Gastrocnemius medialis (tissue), 4 donors: ENCODE results near the gene HRCT1. TPM values are rescaled to one million over a fixed set of nuclear protein-coding genes. Genes with fewer than 3 reads are reported as not detected.

Experiments
- ATAC-seq, 2 donors: fragments of 150-250 bp; one replicate each; pipeline ENCODE4 v1.9.1; 2016
- DNase-seq, 2 donors: peaks; one replicate each; pipeline ENCODE4 v3.0.0-alpha.2; 2019
- H3K27ac ChIP-seq, 4 donors: fragments of 200-600 bp; sonication (generic); 1 replicate in 1 of 4; 2 replicates in 3 of 4; pipeline ENCODE4 v1.5.1; 2016 to 2018; ENCODE audit warnings: mild to moderate bottlenecking in 2 of 4, moderate library complexity in 1 of 4
- H3K27me3 ChIP-seq, 3 donors: fragments of 200-600 bp; sonication (generic) in 2 of 3; 1 replicate in 1 of 3; 2 replicates in 2 of 3; pipeline versions ENCODE4 v1.5.1 to v1.6.0; 2016 to 2019; ENCODE audit warnings: mild to moderate bottlenecking in 1 of 3, moderate library complexity in 1 of 3
- H3K36me3 ChIP-seq, 2 donors: fragments of 200-600 bp; sonication (generic) in 1 of 2; one replicate each; pipeline ENCODE4 v1.5.1; 2017 to 2018
- H3K4me1 ChIP-seq, 2 donors: fragments of 200-600 bp; sonication (generic) in 1 of 2; one replicate each; pipeline ENCODE4 v1.5.1; 2016 to 2017; ENCODE audit warnings: mild to moderate bottlenecking in 2 of 2
- H3K4me3 ChIP-seq, 4 donors: fragments of 200-600 bp; sonication (generic) in 3 of 4; 1 replicate in 1 of 4; 2 replicates in 3 of 4; pipeline ENCODE4 v1.5.1; 2016 to 2019; ENCODE audit warnings: mild to moderate bottlenecking in 2 of 4
- H3K9me3 ChIP-seq, 3 donors: fragments of 200-600 bp; sonication (generic) in 2 of 3; 1 replicate in 1 of 3; 2 replicates in 2 of 3; pipeline ENCODE4 v1.5.1; 2016 to 2019
- POLR2A ChIP-seq, 2 donors: fragments of 450-650 bp; IDR thresholded peaks; one replicate each; pipeline ENCODE4 v1.6.1; 2017; ENCODE audit warnings: antibody characterized with exemption in 2 of 2, mild to moderate bottlenecking in 2 of 2, moderate library complexity in 2 of 2
- in situ Hi-C, 4 donors: fragments of 200-750 bp; cut with MboI; loops; one replicate each; pipeline versions ENCODE4 v1.15.0 to v1.8.0; 2017; ENCODE audit warnings: low sequenced_read_pairs in 4 of 4
- intact Hi-C: fragments of 100-400 bp; cut with DNase I; formaldehyde crosslinking; loops from one replicate; pipeline ENCODE4 v1.15.1; 2023; ENCODE audit warnings: low total_unique reads
- total RNA-seq, 4 donors: library from RNA; depleted of rRNA; stranded (reverse); fragments of >200 nt; gene quantifications; one replicate each; pipeline versions ENCODE4 v1.1.0 to v1.2.3, GENCODE V29; 2016
- TF ChIP-seq, protein P1 (sequence below), 5 experiments: fragments of 450-650 bp in 3 of 5; fragments of 200-600 bp in 2 of 5; sonication (generic) in 2 of 5; IDR thresholded peaks in 4 of 5; conservative IDR thresholded peaks in 1 of 5; 1 replicate in 4 of 5; 2 replicates in 1 of 5; pipeline ENCODE4 v1.5.1; 2016 to 2019; ENCODE audit warnings: antibody characterized with exemption in 5 of 5, mild to moderate bottlenecking in 3 of 5, moderate library complexity in 3 of 5

HRCT1 gene
- total RNA-seq, 4 donors from 2014 or later: 3.2 to 5.1 (median 3.3) TPM; not detected in 1

DNA sequence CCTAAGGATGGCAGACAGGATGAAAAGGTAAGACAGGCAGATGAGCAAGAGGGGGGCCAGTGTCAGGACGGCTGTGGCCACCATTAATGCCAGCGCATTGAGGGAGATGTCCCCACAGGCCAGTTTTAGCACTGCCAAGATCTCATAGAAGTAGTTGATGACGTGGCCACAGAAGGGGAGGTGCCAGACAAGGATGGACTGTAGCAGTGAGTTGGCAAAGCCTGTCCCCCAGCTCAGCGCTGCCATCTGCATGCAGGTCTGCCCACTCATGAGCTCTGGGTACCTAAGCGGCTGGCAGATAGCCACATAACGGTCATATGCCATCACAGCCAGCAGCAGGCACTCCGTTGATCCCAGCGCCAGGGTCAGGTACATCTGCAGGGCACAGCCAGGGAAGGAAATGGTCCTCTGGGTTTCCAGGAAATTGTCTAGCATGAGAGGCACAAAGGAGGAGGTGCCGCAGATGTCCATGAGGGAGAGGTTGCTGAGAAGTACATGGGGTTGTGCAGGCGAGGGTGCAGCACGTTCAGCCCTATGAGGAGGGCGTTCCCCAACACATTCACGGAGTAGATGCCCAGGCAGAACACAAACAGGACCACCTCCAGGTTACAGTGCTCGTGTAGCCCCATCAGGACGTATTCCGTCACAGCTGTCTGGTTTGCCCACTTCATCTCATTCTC, 46.6 kb upstream of the HRCT1 start:
- ATAC-seq (no peak), DNase-seq (no peak)
- H3K4me3 ChIP-seq: no peak overlapping the region
- no peaks in the 10 kb centered on the region for H3K4me1 ChIP-seq
- no peak overlapping the region for H3K27ac ChIP-seq
- no peaks in the 10 kb centered on the region for H3K9me3 ChIP-seq
- intact Hi-C loops (no loop called here), in situ Hi-C loops (no loop called here)
- TF ChIP-seq, protein P1, sequence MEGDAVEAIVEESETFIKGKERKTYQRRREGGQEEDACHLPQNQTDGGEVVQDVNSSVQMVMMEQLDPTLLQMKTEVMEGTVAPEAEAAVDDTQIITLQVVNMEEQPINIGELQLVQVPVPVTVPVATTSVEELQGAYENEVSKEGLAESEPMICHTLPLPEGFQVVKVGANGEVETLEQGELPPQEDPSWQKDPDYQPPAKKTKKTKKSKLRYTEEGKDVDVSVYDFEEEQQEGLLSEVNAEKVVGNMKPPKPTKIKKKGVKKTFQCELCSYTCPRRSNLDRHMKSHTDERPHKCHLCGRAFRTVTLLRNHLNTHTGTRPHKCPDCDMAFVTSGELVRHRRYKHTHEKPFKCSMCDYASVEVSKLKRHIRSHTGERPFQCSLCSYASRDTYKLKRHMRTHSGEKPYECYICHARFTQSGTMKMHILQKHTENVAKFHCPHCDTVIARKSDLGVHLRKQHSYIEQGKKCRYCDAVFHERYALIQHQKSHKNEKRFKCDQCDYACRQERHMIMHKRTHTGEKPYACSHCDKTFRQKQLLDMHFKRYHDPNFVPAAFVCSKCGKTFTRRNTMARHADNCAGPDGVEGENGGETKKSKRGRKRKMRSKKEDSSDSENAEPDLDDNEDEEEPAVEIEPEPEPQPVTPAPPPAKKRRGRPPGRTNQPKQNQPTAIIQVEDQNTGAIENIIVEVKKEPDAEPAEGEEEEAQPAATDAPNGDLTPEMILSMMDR (IDR thresholded peaks at IDR 0.05 in 4 of 5, conservative IDR thresholded peaks at IDR 0.05 in 1 of 5): no peak
- TF ChIP-seq POLR2A (IDR thresholded peaks at IDR 0.05): no peak
- H3K36me3 ChIP-seq: no peaks in the 10 kb centered on the region
- peaks cover 6 to 12% (median 8%) of the 10 kb centered on the region in 3 donors for H3K27me3 ChIP-seq

DNA sequence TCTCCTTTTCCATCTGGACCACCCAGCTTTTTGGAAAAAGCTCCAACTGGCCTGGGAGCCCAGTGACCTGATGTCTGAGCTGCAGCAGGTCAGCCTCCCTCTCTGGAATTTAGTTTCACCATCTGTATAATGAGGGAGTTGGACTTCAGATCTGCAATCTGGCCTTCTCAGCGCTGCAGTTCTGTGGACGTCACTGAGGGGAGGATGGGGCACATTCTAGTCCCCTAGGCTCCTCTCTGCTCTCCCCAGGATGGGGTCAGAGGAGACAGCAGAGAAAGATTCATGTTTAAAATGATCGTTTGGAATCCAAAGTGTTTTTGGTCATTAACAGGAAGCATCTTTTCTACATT, 46.0 kb upstream of the HRCT1 start:
- H3K4me1 ChIP-seq: no peaks in the 10 kb centered on the region
- no peak overlapping the region for H3K27ac ChIP-seq
- intact Hi-C loops: no loop called here
- peaks cover 6 to 12% (median 8%) of the 10 kb centered on the region in 3 donors for H3K27me3 ChIP-seq
- DNase-seq (no peak), ATAC-seq (no peak)
- no peaks in the 10 kb centered on the region for H3K36me3 ChIP-seq
- no peak for TF ChIP-seq POLR2A (IDR thresholded peaks at IDR 0.05)
- TF ChIP-seq, protein P1 (IDR thresholded peaks at IDR 0.05 in 4 of 5, conservative IDR thresholded peaks at IDR 0.05 in 1 of 5): no peak
- no peaks in the 10 kb centered on the region for H3K9me3 ChIP-seq
- H3K4me3 ChIP-seq: no peak overlapping the region
- in situ Hi-C loops: no loop called here

DNA sequence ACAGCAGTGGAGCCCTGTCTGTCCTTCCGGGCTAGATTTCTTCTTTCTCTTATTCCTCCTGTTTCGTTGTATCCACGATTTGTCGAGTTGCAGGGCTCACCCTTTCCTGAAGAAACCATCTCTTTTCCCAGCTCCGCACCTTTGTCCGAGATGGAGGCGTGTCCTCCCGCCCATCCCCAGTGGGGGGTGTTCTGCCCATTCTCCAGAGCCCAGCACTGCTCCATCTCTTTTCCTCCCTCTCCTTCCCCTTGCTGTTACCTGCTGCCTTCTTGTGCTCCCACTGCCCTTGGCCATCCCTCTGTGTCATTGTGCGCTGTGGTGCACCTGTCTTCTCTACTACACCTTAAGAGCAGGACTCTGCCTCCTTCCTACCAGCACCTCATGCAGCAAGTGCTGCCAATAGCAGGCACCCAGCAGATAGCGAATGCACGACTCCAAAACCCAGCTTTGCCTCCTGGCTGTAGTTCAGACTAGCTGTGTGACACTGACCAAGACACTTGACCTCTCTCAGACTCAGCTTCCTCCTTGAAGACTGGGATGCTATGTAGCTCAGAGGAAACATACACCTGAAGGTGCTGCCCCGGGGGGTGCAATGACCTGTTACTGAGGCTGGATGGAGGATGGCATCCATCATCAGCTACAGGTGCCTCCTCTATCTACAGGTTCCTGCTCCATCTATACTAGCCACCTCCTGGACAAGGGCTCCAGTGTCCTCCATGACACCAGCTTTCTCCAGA, 44.7 kb upstream of the HRCT1 start:
- Histone ChIP-seq H3K27me3 (peaks cover 6 to 19% (median 8%) of the 10 kb centered on the region in 3 donors), H3K36me3 (no peaks in the 10 kb centered on the region), H3K9me3 (no peaks in the 10 kb centered on the region), H3K4me3 (no peak overlapping the region), H3K27ac (no peak overlapping the region), H3K4me1 (no peaks in the 10 kb centered on the region)
- intact Hi-C loops (no loop called here), in situ Hi-C loops (no loop called here)
- no peak for DNase-seq
- TF ChIP-seq, protein P1 (IDR thresholded peaks at IDR 0.05 in 4 of 5, conservative IDR thresholded peaks at IDR 0.05 in 1 of 5): no peak
- no peak for TF ChIP-seq POLR2A (IDR thresholded peaks at IDR 0.05)
- no peak for ATAC-seq

DNA sequence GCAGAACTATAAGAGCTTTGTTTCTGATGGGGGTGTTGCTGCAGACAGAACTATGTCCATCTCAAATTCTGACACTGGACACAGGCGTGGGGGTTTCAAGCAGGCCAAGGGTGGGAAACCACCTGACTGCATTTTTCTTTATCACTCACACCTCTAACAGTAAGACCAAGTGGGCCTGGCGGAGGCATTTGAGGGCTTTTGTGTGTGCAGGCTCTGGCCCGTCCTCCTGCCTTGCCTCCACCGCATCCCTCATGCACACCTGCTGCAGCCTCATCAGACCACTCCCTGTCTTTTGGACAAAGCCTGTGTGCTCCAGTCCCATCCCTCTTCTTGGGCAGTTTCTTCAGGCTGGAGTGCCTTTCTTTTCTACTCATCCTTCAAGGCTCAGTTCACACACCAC, 43.7 kb upstream of the HRCT1 start:
- Histone ChIP-seq H3K27me3 (peaks cover 6 to 20% (median 8%) of the 10 kb centered on the region in 3 donors), H3K27ac (no peak overlapping the region), H3K36me3 (no peaks in the 10 kb centered on the region), H3K4me1 (no peaks in the 10 kb centered on the region), H3K4me3 (no peak overlapping the region), H3K9me3 (no peaks in the 10 kb centered on the region)
- TF ChIP-seq, protein P1 (IDR thresholded peaks at IDR 0.05 in 4 of 5, conservative IDR thresholded peaks at IDR 0.05 in 1 of 5): no peak
- TF ChIP-seq POLR2A (IDR thresholded peaks at IDR 0.05): no peak
- ATAC-seq: no peak
- intact Hi-C loops: no loop called here
- no peak for DNase-seq
- in situ Hi-C loops: no loop called here
